Loucy (cell line): ENCODE data around the gene HIP1R.

Experiments used
- H2AFZ ChIP-seq: fragments of 200-600 bp; sonication (generic); 2 replicates; pipeline ENCODE4 v1.6.0; 2016; ENCODE audit warnings: antibody characterized with exemption, mild to moderate bottlenecking, low read length, moderate library complexity
- H3F3A ChIP-seq: fragments of 200-600 bp; 2 replicates; pipeline ENCODE4 v1.6.0; 2016; ENCODE audit warnings: antibody characterized with exemption, low read depth, mild to moderate bottlenecking
- H3K27me3 ChIP-seq: fragments of 200-600 bp; sonication (generic); 2 replicates; pipeline ENCODE4 v1.6.1; 2014; ENCODE audit warnings: low read length, mild to moderate bottlenecking; ENCODE audit not compliant: insufficient read depth, poor library complexity, severe bottlenecking
- H3K36me3 ChIP-seq: fragments of 200-600 bp; sonication (generic); 2 replicates; pipeline ENCODE4 v1.6.1; 2016; ENCODE audit warnings: low read length; ENCODE audit not compliant: insufficient read depth
- H3K4me1 ChIP-seq: fragments of 200-600 bp; sonication (generic); 2 replicates; pipeline ENCODE4 v1.5.1; 2014; ENCODE audit warnings: low read length, mild to moderate bottlenecking; ENCODE audit not compliant: insufficient read depth, poor library complexity, severe bottlenecking
- H3K4me2 ChIP-seq: fragments of 200-600 bp; sonication (generic); 2 replicates; pipeline ENCODE4 v1.6.0; 2014; ENCODE audit warnings: antibody characterized with exemption, low read length, low read depth, mild to moderate bottlenecking; ENCODE audit not compliant: poor library complexity, severe bottlenecking
- H3K4me3 ChIP-seq: fragments of 200-600 bp; sonication (generic); 2 replicates; pipeline ENCODE4 v1.5.1; 2014; ENCODE audit warnings: low read length, mild to moderate bottlenecking, mixed read lengths; ENCODE audit not compliant: poor library complexity, severe bottlenecking
- H3K79me2 ChIP-seq: fragments of 200-600 bp; sonication (generic); 2 replicates; pipeline ENCODE4 v1.6.1; 2014; ENCODE audit warnings: low read length; ENCODE audit not compliant: insufficient read depth
- H3K9ac ChIP-seq: fragments of 200-600 bp; sonication (generic); 2 replicates; pipeline ENCODE4 v1.6.0; 2014; ENCODE audit warnings: mild to moderate bottlenecking, low read depth, low read length, moderate library complexity; ENCODE audit not compliant: poor library complexity, severe bottlenecking
- H3K9me2 ChIP-seq: fragments of 200-600 bp; sonication (generic); replicated peaks from 2 replicates; pipeline ENCODE4 v1.6.1; 2016; ENCODE audit warnings: low read depth, low read length, mixed read lengths
- H3K9me3 ChIP-seq: fragments of 200-600 bp; sonication (generic); 2 replicates; pipeline ENCODE4 v1.6.1; 2014; ENCODE audit warnings: mild to moderate bottlenecking, antibody characterized with exemption, low read length, low read depth; ENCODE audit not compliant: insufficient read depth
- H4K20me1 ChIP-seq: fragments of 200-600 bp; sonication (generic); 2 replicates; pipeline ENCODE4 v1.6.0; 2014; ENCODE audit warnings: antibody characterized with exemption, low read length, mild to moderate bottlenecking; ENCODE audit not compliant: insufficient read depth, poor library complexity, severe bottlenecking
- EZH2phosphoT487 ChIP-seq: fragments of 200-600 bp; IDR thresholded peaks from 2 replicates; pipeline ENCODE4 v1.6.1; 2018; ENCODE audit warnings: antibody characterized with exemption, mild to moderate bottlenecking, moderate library complexity, borderline replicate concordance
- TF ChIP-seq, protein P1 (sequence below): fragments of 200-600 bp; sonication (generic); conservative IDR thresholded peaks from 2 replicates; pipeline ENCODE4 v1.5.1; 2014; ENCODE audit warnings: mild to moderate bottlenecking, antibody characterized with exemption, low read length

The HIP1R gene

DNA sequence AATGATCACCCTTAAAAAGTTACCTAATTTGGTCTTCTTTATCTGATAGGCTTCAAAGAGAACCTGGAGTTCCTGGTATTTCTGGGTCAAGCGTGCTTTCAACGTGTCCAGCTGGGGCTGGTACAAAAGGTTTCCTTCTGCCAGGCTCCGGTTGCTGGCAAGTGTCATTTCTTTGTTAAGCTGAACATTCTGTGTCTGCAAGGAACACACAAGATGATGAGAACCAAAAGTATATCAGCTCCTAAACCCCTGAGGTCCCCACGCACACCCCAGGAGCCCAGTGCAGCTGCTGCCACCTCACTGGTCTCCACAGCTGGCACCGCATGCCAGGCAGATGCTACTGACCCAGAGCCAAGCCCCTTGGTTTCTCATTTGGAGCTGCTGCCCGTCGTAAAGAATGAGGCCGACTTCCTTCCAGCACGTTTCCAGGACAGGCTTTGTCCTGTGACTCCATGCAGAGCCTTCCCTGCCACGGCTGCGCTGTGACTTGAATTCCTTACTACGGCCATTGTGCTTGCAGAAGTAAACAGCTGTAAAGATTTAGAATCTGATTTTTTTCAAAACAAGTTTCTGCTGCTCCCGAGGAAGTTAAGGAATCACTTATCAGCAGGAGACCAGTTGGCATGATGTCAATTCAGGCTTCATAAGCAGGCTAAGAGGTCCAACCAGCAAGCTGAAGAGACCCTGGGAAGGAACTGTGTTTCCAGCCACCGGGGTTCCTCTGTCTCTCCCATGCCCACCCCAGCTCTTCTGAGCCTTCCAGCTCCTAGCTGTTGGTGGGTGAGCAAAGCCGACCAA is 35.8 kb downstream of the HIP1R start:
- peaks cover 12% of the 10 kb centered on the region for H3K4me1 ChIP-seq
- peaks cover 54% of the 10 kb centered on the region for H3K79me2 ChIP-seq
- H3K9me2 ChIP-seq = no peaks in the 10 kb centered on the region
- H3K4me3 ChIP-seq = no peak overlapping the region
- H3K4me2 ChIP-seq = no peak overlapping the region
- no peak for TF ChIP-seq EZH2phosphoT487
- no peaks in the 10 kb centered on the region for H3F3A ChIP-seq
- no peaks in the 10 kb centered on the region for H3K9me3 ChIP-seq
- H3K36me3 ChIP-seq = peaks cover 54% of the 10 kb centered on the region; the same call in 1 of the 2 replicates
- H3K9ac ChIP-seq = peak overlapping the region; percentile 36
- no peaks in the 10 kb centered on the region for H3K27me3 ChIP-seq
- no peak overlapping the region for H2AFZ ChIP-seq
- peaks cover 36% of the 10 kb centered on the region for H4K20me1 ChIP-seq

DNA sequence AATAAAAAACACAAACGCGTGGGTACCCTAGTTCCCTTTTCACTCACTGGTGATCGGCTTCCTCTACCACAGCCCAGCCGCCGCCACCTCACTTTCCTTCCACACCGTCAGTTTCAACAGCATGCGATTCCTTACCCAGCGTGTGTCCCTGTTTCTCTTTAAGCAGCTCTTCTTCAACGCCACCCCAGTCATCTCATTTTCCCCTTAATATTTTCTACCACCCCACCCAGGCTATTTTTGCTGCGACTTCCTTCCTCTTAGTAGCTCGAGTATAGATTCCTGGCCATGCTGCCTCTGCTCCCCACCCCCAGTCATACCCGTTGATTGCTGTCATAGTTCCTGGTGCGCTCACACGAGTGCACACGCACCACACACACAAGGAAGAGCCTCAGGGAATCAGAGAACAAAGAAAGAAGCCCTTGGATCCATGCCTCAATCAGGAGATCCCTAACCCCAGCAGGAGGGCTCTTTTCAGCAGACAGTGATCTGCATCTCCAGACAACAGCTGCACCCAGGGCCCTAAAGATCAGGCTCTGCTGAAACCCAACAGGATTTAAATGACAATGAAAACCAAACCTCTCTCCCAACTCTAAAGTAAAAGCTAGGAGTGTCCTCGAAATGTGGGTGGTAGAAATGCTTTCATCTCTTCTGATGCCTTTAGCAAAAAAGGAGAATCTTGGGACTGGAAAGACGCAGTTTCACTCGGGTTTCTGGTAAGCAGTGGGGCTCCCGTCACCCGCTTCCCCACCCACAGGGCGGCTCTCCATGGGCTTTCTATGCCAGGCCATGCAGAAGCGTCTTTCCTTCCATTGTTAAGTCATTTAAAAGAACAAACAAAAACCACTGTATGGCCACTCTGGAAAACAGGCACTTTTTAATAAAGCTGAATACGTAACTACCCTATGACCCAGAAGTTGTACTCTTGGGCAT is 36.9 kb downstream of the HIP1R start:
- Histone ChIP-seq H3F3A (no peaks in the 10 kb centered on the region), H3K27me3 (no peaks in the 10 kb centered on the region), H3K9me2 (no peaks in the 10 kb centered on the region), H3K9ac (peak overlapping the region; percentile 36), H2AFZ (no peak overlapping the region), H3K36me3 (peaks cover 43% of the 10 kb centered on the region; the same call in 1 of the 2 replicates), H3K4me1 (peaks cover 12% of the 10 kb centered on the region), H3K4me3 (peak overlapping the region; percentile 4), H3K79me2 (peaks cover 65% of the 10 kb centered on the region), H3K4me2 (peak overlapping the region; percentile 36), H4K20me1 (peaks cover 38% of the 10 kb centered on the region), H3K9me3 (no peaks in the 10 kb centered on the region)
- no peak for TF ChIP-seq EZH2phosphoT487
- TF ChIP-seq, protein P1, sequence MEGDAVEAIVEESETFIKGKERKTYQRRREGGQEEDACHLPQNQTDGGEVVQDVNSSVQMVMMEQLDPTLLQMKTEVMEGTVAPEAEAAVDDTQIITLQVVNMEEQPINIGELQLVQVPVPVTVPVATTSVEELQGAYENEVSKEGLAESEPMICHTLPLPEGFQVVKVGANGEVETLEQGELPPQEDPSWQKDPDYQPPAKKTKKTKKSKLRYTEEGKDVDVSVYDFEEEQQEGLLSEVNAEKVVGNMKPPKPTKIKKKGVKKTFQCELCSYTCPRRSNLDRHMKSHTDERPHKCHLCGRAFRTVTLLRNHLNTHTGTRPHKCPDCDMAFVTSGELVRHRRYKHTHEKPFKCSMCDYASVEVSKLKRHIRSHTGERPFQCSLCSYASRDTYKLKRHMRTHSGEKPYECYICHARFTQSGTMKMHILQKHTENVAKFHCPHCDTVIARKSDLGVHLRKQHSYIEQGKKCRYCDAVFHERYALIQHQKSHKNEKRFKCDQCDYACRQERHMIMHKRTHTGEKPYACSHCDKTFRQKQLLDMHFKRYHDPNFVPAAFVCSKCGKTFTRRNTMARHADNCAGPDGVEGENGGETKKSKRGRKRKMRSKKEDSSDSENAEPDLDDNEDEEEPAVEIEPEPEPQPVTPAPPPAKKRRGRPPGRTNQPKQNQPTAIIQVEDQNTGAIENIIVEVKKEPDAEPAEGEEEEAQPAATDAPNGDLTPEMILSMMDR = no peak

DNA sequence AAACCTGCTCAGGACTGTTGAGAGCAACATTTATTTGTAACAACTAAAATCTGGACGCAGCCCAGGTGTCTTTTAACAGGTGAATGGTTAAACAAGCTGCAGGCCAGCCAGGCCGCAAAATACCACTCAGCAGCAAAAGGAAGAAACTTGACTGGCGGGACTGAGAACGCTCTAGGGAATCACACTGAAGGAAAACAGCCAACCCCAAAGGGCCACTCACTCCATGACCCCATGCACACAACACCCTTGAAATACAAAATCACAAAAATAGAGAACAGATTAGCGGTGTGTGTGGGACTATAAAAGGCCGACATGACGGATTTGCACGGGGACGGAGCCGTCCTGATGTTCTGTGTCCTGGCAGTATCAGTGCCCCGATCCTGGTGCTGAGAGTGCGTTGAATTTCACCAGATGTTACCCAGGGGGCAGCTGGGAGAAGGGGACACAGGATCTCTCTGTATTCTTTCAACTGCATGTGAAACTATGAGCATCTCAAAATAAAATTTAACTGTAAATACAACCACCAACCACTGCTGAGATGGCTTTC is 37.6 kb downstream of the HIP1R start:
- Histone ChIP-seq H3K9me2 (no peaks in the 10 kb centered on the region), H4K20me1 (peaks cover 43% of the 10 kb centered on the region), H3K4me1 (peaks cover 12% of the 10 kb centered on the region), H3F3A (no peaks in the 10 kb centered on the region), H3K36me3 (peaks cover 35% of the 10 kb centered on the region; the same call in 1 of the 2 replicates), H3K27me3 (no peaks in the 10 kb centered on the region), H2AFZ (no peak overlapping the region), H3K79me2 (peaks cover 72% of the 10 kb centered on the region), H3K9me3 (no peaks in the 10 kb centered on the region), H3K4me3 (no peak overlapping the region), H3K4me2 (peak overlapping the region; percentile 36), H3K9ac (peak overlapping the region; percentile 36)
- TF ChIP-seq, protein P1 = no peak
- TF ChIP-seq EZH2phosphoT487 = no peak
